ENCODE data around the gene C6orf132.

Gene C6orf132

DNA sequence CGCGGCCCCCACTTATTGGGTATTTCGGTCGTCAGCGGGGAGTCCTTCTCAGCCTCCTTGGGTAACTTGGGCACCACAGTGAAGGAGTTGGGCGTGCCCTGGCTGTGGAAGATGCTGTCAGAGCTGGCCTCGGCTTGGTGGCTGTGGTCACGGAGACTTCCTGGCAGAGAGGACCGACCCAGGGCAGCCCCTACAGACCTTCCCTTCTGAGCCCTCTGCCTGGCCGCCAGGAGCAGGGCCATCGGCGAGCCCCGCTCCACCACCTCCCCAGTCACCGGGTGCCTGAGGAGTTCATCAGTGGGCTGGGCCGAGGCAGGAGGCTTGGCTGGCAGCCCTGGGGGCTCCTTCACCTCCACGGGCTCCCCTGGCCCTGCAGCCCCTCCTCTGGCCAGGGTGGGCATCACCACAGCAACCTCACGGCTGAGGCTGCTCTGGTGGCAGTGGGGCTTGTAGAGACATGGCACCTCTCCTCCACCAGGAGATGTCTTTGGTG, 37.2 kb downstream of the C6orf132 start:
- no peak for DNase-seq (ENCODE audit: low read depth, low spot score)

- DNase-seq (ENCODE audit: low read depth, low spot score): no peak
These were observed 37.7 kb downstream of the C6orf132 start for GRCh38 chr6:42104804-42105125.

DNA sequence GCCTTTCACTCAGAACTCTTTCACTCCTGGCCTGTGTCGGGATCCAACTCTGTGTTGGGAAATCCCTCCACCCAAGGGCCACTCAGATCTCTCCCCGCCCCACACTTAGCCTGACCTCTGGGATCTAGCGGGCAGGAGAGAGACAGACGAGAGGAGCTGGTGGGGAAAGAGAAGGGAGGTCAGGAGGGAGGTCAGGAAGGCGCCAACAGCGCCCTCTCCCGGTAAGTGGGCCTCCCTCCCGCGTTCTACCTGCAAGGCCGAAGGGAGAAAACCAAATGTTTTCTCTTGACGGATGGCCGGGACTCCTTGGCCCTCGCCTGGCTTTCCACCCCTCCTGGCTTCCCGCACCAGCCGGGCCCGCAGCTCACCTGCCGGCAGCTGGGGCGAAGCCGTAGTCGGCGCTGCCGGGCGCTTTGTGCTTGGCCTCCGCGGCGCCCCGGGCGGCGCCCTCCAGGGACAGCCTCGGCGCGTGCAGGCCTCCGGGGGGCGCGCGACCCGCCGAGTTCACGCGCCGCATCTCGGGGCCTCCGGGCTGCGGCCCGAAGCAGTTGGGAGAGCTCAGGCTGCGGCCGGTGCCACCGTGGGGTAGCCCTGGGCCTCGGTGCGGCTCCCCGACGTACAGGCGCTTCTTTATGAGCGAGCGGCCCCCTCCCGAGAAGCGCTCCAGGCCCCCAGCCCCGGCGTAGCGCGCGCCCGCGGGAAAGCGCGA, 38.2 kb downstream of the C6orf132 start:
- peak; percentile 22 for DNase-seq (ENCODE audit: low read depth, low spot score)

DNA sequence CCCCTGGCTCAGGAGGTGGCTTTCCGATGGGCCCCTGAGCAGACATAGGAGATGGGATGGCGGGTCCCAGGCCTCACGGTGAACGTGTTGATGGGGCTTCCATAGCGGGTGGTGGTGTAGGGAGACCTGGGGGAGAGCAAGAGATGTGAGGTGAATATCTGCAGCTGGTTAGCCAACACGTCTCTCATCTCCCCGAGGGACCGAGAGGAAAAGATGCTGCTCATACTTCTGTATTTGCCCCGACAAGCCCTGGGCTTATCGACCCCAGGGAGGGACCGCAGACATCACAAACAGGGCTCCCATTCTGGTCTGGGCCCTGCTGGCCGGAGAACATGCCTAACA, 38.7 kb downstream of the C6orf132 start:
- no peak for DNase-seq (ENCODE audit: low read depth, low spot score)

DNA sequence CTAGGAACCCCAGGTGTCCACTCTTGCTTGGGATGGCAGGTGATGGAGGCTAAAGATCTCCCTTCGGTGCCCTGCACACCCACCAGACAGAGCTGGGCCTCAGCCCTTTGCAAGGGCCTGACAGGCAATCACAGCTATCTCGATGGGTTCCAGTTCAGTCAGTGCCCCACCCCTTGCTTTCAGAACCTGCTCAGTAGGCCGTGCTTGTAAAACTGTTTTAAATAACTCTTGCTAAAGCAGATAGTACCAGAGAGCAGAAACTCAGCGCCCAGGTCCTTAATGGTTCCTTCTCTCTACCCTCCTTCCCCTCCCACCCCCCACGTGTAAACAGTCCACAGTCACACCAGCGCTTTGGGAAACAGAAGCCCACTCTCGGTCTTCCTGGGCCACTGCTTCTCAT, 39.2 kb downstream of the C6orf132 start:
- DNase-seq (ENCODE audit: low read depth, low spot score): no peak

DNA sequence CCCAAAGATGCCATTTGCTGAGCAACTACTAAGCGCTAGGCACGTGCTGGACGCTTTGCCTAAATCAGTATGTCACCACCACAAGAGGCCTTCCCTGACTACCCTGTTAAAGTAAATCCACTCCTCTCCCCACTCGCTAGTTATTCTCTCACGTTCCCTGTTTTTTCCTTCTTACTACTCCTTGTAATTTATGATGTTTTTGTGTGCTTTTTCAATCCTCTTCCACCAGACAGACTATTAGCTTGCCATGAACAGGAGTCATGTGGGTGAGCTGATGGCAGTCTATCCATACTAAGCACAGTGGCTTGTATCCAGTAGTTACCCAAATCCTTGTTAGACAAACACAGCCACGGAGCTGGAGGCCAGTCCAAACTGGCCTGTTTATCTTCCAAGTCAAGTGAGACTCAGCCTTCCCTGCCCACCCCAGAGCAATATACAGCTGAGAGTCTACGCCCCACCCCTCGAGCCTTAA, 41.2 kb downstream of the C6orf132 start:
- DNase-seq (ENCODE audit: low read depth, low spot score): no peak

DNA sequence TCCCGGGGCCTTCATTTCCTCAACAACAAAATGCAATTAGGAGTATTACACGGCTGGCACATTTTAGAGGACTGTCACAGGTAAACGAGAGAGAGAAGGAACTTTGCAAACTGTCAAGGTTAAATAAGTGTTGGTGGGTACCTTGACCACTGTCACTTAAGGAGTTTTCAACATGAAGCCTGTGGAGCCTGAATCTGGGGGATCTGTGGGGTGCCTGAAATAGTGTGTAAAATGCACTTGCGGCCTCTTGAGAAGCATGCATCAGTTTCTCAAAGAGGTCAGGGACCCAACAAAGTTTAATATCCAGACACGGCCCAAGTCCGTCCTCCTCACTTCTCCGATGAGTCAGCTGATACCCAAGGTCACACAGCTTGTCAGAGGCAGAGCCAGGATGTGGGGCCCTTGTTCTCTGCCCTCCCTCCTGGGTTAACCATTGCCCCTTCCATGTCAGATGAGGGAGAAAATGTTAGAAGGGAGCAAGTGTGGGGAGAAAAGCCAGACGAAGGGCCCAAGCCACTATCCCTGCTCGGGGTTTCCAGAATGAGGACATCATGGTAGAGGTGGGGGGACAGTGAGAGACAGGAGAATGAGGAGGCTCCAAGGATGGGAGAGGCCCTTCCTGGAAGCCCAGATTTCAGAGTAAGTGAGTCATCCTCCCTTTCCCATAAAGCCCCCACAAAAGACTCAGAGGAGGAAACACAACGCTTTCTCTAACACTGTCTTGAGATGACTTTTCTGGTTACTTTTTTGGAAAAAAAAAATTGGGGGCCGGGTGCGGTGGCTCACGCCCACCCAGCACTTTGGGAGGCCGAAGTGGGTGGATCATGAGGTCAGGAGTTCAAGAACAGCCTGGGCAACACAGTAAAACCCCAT, 42.2 kb downstream of the C6orf132 start:
- no peak for DNase-seq (ENCODE audit: low read depth, low spot score)

GRCh38 chr6:42099340-42100028, 42.9 kb downstream of the C6orf132 start:
- DNase-seq (ENCODE audit: low read depth, low spot score): no peak

DNA sequence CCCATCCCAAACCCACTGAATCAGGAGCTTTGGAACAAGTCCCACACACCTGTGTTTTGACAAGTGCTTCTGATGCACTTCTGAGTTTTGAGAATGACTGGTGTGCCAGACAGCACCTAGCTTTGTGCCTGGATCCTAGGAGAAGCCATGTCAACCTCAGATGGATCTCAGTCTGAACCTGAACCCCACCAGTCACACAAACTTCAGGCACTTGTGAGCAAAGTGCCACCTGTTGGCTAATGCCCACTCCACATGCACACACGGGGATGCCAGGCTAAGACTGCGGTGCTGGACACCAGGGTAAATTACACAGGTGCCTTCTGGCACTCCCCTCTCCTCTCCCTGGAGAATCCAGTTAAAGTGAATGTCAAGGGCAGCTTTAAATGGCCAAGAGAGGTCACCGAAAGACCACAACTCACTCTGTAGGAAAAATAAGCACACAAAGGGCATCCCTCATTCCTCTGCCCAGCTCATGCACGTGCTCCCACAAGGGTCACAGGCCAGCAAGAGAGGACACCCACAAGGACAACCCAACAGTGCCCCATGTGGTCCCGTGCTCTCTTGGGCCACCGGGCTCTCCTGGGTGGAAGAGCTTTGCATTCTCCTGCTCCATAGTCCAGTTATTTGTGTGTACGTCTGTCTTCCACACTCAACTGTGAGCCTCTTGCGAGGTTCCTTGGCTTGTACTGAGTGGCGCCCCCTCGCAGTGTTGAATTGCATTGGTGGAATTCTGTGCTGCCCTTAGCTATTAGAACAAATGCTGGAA, 46.5 kb downstream of the C6orf132 start:
- DNase-seq (ENCODE audit: low read depth, low spot score): no peak

- no peak for DNase-seq (ENCODE audit: low read depth, low spot score)
These were observed 47.3 kb downstream of the C6orf132 start for GRCh38 chr6:42095094-42095493.

- DNase-seq (ENCODE audit: low read depth, low spot score): no peak
These were observed 48.7 kb downstream of the C6orf132 start for GRCh38 chr6:42093582-42094329.

GRCh38 chr6:42091718-42092023, 50.7 kb downstream of the C6orf132 start:
- DNase-seq (ENCODE audit: low read depth, low spot score): no peak

GRCh38 chr6:42090819-42091717, 51.4 kb downstream of the C6orf132 start:
- DNase-seq (ENCODE audit: low read depth, low spot score): no peak

DNA sequence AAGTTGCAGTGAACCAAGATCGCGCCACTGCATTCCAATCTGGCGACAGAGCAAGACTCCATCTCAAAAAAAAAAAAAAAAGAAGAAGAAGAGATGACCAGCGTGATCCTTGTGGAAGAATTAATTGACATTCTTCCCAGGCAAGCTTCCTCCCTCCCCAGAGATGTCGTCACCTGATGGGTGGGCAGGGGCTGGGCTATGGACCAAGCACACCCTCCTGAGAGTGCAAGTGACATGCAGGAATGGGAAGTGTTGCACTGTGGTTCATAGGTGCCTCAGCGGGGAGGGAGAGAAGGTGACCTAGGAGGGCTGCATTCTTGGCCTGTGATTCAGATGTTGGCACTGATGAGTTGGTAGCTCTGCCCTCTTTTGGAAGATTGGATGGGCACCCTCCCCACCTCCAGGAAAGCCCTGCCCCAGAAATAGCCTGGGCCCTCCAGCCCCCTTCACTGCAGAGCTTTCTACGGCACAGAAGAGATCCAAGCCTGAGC, 54.3 kb downstream of the C6orf132 start:
- no peak for DNase-seq (ENCODE audit: low read depth, low spot score)

- no peak for DNase-seq (ENCODE audit: low read depth, low spot score)
These were observed 56.1 kb downstream of the C6orf132 start for GRCh38 chr6:42086046-42087035.

DNA sequence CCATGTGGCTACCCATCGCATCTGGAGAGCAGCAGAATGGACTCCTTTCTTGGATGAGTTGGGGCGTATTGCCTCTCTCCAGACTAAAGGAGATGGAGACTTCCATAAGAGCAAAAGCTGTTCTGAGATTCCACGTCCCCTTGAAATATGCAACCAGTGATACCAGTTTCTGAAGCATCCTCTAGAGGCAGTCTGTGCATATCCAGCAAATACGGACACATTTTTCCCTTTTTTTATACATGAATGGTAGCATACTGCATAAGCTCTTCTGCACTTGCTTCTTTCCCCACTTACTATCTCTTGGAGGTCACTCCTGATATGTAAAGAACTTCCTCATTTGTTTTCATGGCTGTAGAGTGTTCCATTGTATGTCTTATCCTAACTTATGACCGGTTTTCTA, 57.5 kb downstream of the C6orf132 start:
- no peak for DNase-seq (ENCODE audit: low read depth, low spot score)

- DNase-seq (ENCODE audit: low read depth, low spot score): no peak
These were observed 58.9 kb downstream of the C6orf132 start for GRCh38 chr6:42083530-42083929.

DNA sequence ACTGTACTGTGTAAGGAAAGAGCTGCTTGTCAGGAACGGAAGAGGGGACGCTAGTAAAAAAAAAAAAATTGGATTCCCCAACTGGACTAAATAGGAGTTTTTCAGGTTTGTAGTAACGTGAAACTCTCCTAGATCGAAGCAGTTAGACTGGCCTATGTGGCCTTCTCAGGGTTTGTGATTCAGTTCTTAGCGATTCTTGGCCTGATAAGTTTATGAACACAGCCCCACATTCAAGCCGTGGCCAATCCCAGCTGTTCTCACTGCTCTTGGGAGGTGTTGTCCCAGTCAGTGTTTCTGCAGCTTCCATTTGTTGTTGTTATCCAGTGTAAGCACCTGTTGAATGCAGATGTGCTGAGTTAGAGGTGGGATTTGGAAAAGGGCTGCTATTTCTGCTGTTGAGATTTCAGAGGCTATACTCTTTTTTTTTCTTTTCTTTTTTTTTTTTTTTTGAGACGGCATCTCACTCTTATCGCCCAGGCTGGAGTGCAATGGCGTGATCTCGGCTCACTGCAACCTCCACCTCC, 62.4 kb downstream of the C6orf132 start:
- DNase-seq (ENCODE audit: low read depth, low spot score): no peak

All from activated CD4-positive, CD25-positive, alpha-beta regulatory T cell treated with anti-CD3 and anti-CD28 coated beads, Interleukin-2, amount 50 U/mL, for 16 hours (primary cell).